NCI-H510A (cell line): Measurements from ENCODE around the gene GRK6.

Experiments used
- DNase-seq: peaks from one replicate; lab custom pipeline; 2025; lab: John Stamatoyannopoulos, UW

GRK6 gene

DNA sequence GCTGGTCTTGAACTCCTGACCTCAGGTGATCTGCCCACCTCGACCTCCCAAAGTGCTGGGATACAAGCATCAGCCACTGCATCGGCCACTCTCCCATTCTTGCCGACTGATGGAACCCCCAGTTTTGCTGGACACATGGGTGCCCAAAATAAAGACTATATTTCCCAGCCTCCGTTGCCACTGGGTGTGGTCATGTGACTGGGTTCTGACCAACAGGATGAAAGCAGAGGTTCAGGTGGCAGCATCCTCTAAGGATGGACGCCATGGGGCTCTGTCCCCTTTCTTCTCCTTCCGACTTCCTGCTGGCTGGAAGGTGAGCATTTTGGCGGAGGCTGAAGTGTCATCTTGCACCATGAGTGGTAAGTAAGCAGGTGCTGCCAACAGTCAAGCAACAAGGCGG lies 60.7 kb downstream of the GRK6 start:
- no peak for DNase-seq

DNA sequence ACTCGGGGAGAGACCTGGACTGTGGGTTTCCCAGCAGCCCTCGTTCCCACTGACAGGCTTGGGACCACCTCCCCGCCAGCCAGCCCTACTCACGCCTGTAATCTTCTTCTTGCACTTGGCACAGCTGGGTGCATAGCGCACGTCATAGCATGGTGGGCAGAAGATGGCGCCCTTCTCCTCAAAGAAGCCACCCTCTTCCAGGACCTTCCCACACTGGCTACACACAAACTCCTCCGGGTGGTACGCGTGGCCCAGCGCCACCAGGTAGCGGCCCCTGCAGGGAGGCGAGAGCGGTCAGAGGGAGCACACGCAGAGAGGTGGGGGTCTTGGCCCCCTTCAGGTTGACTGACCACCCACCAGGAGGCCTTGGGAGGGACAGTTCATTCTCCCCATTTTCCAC lies 61.5 kb downstream of the GRK6 start:
- DNase-seq, result no peak

DNA sequence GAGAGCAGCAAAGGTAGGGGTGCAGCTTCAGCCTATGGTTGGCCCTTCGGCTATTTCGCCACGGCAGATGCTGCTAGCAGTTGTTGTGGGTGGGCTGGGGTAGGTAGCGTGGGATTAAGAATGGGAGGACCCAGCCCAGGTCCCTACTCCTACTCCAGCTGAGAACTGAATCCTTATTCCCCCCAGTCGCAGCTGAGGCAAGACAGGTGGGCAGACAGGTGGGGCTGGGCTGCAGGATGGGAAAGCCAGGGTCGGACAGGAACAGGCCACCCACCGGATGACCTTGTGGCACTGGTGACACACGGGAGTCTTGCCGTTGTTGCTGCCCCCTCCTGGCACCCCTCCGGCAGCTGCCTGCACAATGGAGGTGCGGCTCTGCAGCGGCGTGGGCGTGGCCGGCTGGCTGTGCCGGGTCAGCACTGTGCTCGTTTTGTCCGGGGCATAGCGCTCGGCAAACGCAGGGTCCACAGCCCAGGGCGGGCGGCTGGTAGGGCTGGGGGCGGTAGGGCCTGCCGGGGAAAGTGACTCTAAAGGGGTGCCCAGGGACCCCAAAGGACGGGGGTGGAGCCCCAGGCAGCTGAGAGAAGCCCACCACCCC lies 62.7 kb downstream of the GRK6 start:
- DNase-seq, result no peak

DNA sequence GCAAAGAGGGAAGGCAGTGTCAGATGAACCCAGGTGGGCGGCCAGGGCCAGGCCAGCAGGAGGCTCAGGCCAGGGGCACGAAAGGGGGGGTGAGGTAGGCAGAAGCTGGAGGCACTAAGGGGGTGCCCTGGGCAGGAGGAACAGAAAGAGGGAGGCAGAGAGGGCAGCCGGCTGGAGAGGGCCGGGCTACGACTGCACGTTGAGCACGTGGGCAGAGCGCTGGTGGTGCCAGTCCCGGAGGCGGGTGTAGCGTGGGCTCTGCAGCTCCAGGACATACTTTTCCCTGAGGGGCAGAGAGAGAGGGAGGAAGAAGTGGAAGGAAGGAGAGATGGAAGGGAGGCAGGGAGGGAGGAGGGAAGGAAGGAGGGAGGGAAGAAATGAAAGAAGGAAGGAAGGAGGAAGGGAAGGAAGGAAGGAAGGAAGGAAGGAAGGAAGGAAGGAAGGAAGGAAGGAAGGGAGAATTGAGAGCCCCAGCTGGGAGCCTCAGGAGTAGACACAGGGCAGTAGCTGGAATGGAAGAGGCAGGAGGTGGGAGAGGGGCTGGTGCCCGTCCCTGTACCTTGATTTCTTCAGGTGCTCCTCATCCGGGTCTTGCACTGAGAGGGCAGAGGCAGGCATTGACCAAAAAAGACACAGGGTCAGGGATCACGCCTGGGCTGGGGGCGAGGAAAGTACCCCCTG lies 64.0 kb downstream of the GRK6 start:
- no peak for DNase-seq

DNA sequence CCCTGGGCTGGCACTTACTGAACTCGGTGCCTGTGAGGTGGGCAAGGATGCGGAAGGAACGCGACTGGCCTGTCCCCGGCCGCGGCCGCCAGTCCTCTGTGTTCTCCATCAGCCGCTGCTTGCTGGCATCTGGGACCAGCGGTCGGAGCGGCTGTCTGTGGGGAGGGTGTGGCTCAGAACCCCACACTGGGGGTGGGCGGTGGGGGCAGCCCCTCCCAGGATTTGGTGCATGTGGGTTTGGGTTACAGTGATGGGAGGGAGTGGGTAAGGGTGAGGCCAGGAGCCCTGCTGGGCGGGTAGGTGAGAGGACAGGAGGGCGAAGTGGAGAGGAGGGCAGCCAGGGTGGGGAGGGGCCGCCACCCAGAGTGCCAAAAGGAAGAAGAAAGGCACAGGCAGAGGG lies 64.5 kb downstream of the GRK6 start:
- DNase-seq, result no peak

DNA sequence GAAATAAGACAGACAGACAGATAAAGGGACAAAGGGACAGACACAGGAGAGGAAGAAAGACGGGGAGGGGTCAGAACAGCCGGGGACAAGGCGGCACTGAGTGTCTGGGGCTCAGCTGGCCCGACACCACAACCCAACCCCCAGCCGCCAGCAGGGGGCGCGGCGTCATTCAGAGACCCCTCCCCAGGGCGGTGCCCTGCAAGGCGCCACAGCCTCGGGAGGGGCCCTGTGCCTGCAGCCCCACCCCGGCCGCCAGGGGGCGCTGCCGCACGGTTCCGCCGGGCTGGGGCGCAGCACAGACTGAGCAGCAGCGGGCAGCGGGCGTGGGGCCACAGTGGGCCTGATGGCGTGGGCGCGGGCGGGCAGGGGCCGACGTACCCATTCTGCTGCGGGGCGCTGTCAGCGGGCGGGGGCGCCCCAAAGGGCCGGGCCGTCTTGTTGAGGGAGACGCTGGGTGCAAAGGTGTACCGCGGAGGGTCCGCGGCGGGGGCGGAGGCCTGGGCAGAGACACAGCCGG lies 65.0 kb downstream of the GRK6 start:
- no peak for DNase-seq

DNA sequence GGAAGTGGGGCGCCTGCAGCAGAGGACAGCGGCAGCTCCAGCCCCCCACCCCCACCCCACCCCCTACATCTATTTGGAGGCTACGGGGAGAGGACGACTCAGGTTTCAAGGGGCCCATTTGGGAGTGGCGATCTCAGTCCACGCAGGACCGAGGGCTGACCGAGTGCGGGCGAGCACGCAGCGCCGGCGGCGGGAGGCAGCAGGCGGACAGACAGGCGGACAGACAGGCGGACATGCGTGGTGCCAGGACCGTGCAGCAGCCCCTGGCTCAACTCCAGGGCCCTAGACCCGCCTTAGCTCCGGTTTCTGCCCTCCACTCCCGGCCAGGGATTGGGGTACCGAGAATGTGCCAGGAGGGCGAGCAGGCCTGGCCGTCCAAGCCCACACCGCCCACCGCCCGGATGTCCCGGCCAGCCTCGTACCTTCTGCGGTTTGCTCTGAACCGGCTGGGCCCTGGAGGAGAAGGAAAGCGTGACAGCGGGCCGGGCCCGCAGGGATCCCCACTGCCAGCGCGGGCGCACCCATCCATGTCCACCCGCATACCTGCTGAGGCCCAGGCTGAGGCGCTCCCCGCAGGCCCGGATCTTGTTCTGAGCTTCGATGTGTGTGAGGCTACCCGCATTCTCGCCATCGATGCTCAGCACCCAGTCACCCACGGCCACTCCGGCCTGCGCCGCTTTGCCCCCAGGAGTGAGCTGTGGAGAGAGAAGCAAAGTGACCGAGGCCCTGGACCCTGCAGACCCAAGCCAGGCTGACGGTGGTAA lies 65.7 kb downstream of the GRK6 start:
- DNase-seq, result no peak
